ENCODE measurements around the gene STXBP5L. TPM values are rescaled to one million over a fixed set of nuclear protein-coding genes. Genes with fewer than 3 reads are reported as not detected.
"Not testable (repeated sequence)": the region's sequence is repeated elsewhere in the genome, so short reads cannot be mapped to it uniquely, and the experiment has no call there.

STXBP5L gene
- total RNA-seq, 1 donor, result not detected

GRCh38 chr3:120931593-120931992, 23.6 kb downstream of the STXBP5L start:
- Histone ChIP-seq H3K4me3 (ENCODE audit: low read length) (no peak overlapping the region), H3K9me3 (ENCODE audit: low read depth, low read length) (peaks cover 6% of the 10 kb centered on the region), H3K4me1 (ENCODE audit: insufficient read depth, low read length) (no peaks in the 10 kb centered on the region), H3K27me3 (ENCODE audit: insufficient read depth, low read length) (no peaks in the 10 kb centered on the region)

- Histone ChIP-seq H3K9me3 (ENCODE audit: low read depth, low read length) (no peaks in the 10 kb centered on the region), H3K4me3 (ENCODE audit: low read length) (no peak overlapping the region), H3K27me3 (ENCODE audit: insufficient read depth, low read length) (no peaks in the 10 kb centered on the region), H3K4me1 (ENCODE audit: insufficient read depth, low read length) (no peaks in the 10 kb centered on the region)
These were observed 48.1 kb downstream of the STXBP5L start for GRCh38 chr3:120956143-120956542.

GRCh38 chr3:120982608-120983320, 74.8 kb downstream of the STXBP5L start:
- no peak overlapping the region for H3K4me3 ChIP-seq (ENCODE audit: low read length)
- H3K9me3 ChIP-seq (ENCODE audit: low read depth, low read length), result peaks cover 14% of the 10 kb centered on the region

GRCh38 chr3:120983321-120983665, 75.3 kb downstream of the STXBP5L start:
- Histone ChIP-seq H3K27me3 (ENCODE audit: insufficient read depth, low read length) (no peaks in the 10 kb centered on the region), H3K9me3 (ENCODE audit: low read depth, low read length) (peaks cover 19% of the 10 kb centered on the region), H3K4me1 (ENCODE audit: insufficient read depth, low read length) (no peaks in the 10 kb centered on the region), H3K4me3 (ENCODE audit: low read length) (no peak overlapping the region)

More at GRCh38 chr3:120982608-120983320, 74.8 kb downstream of the STXBP5L start:
- Histone ChIP-seq H3K4me1 (ENCODE audit: insufficient read depth, low read length) (no peaks in the 10 kb centered on the region), H3K27me3 (ENCODE audit: insufficient read depth, low read length) (no peaks in the 10 kb centered on the region)

- Histone ChIP-seq H3K27me3 (ENCODE audit: insufficient read depth, low read length) (no peaks in the 10 kb centered on the region), H3K9me3 (ENCODE audit: low read depth, low read length) (peaks cover 22% of the 10 kb centered on the region), H3K4me1 (ENCODE audit: insufficient read depth, low read length) (no peaks in the 10 kb centered on the region), H3K4me3 (ENCODE audit: low read length) (no peak overlapping the region)
These were observed 75.8 kb downstream of the STXBP5L start for GRCh38 chr3:120983841-120984240.

- H3K4me1 ChIP-seq (ENCODE audit: insufficient read depth, low read length), result no peaks in the 10 kb centered on the region
- H3K27me3 ChIP-seq (ENCODE audit: insufficient read depth, low read length), result no peaks in the 10 kb centered on the region
- H3K9me3 ChIP-seq (ENCODE audit: low read depth, low read length), result peaks cover 22% of the 10 kb centered on the region
- no peak overlapping the region for H3K4me3 ChIP-seq (ENCODE audit: low read length)
These were observed 77.2 kb downstream of the STXBP5L start for GRCh38 chr3:120985242-120985641.

- H3K27me3 ChIP-seq (ENCODE audit: insufficient read depth, low read length), result no peaks in the 10 kb centered on the region
- H3K4me3 ChIP-seq (ENCODE audit: low read length), result no peak overlapping the region
- peaks cover 22% of the 10 kb centered on the region for H3K9me3 ChIP-seq (ENCODE audit: low read depth, low read length)
- H3K4me1 ChIP-seq (ENCODE audit: insufficient read depth, low read length), result no peaks in the 10 kb centered on the region
These were observed 81.0 kb downstream of the STXBP5L start for GRCh38 chr3:120988994-120989393.

- H3K4me1 ChIP-seq (ENCODE audit: insufficient read depth, low read length), result no peaks in the 10 kb centered on the region
- H3K9me3 ChIP-seq (ENCODE audit: low read depth, low read length), result peaks cover 11% of the 10 kb centered on the region
- no peaks in the 10 kb centered on the region for H3K27me3 ChIP-seq (ENCODE audit: insufficient read depth, low read length)
- H3K4me3 ChIP-seq (ENCODE audit: low read length), result no peak overlapping the region
These were observed 110.9 kb downstream of the STXBP5L start for GRCh38 chr3:121018917-121019321.

- Histone ChIP-seq H3K4me3 (ENCODE audit: low read length) (no peak overlapping the region), H3K27me3 (ENCODE audit: insufficient read depth, low read length) (no peaks in the 10 kb centered on the region), H3K9me3 (ENCODE audit: low read depth, low read length) (no peaks in the 10 kb centered on the region), H3K4me1 (ENCODE audit: insufficient read depth, low read length) (no peaks in the 10 kb centered on the region)
These were observed 155.6 kb downstream of the STXBP5L start for GRCh38 chr3:121063628-121064027.

GRCh38 chr3:121064121-121064520, 156.1 kb downstream of the STXBP5L start:
- Histone ChIP-seq H3K4me3 (ENCODE audit: low read length) (no peak overlapping the region), H3K4me1 (ENCODE audit: insufficient read depth, low read length) (no peaks in the 10 kb centered on the region), H3K27me3 (ENCODE audit: insufficient read depth, low read length) (no peaks in the 10 kb centered on the region), H3K9me3 (ENCODE audit: low read depth, low read length) (no peaks in the 10 kb centered on the region)

- Histone ChIP-seq H3K4me1 (ENCODE audit: insufficient read depth, low read length) (no peaks in the 10 kb centered on the region), H3K4me3 (ENCODE audit: low read length) (no peak overlapping the region), H3K9me3 (ENCODE audit: low read depth, low read length) (no peaks in the 10 kb centered on the region), H3K27me3 (ENCODE audit: insufficient read depth, low read length) (no peaks in the 10 kb centered on the region)
These were observed 164.1 kb downstream of the STXBP5L start for GRCh38 chr3:121072133-121072532.

GRCh38 chr3:121073011-121073410, 165.0 kb downstream of the STXBP5L start:
- no peaks in the 10 kb centered on the region for H3K9me3 ChIP-seq (ENCODE audit: low read depth, low read length)
- H3K4me3 ChIP-seq (ENCODE audit: low read length), result no peak overlapping the region
- no peaks in the 10 kb centered on the region for H3K4me1 ChIP-seq (ENCODE audit: insufficient read depth, low read length)
- no peaks in the 10 kb centered on the region for H3K27me3 ChIP-seq (ENCODE audit: insufficient read depth, low read length)

GRCh38 chr3:121075191-121075590, 167.2 kb downstream of the STXBP5L start:
- Histone ChIP-seq H3K9me3 (ENCODE audit: low read depth, low read length) (no peaks in the 10 kb centered on the region), H3K4me3 (ENCODE audit: low read length) (no peak overlapping the region), H3K4me1 (ENCODE audit: insufficient read depth, low read length) (no peaks in the 10 kb centered on the region), H3K27me3 (ENCODE audit: insufficient read depth, low read length) (no peaks in the 10 kb centered on the region)

GRCh38 chr3:121078378-121079101, 170.5 kb downstream of the STXBP5L start:
- H3K4me1 ChIP-seq (ENCODE audit: insufficient read depth, low read length); H3K27me3 ChIP-seq (ENCODE audit: insufficient read depth, low read length); H3K4me3 ChIP-seq (ENCODE audit: low read length); H3K9me3 ChIP-seq (ENCODE audit: low read depth, low read length): not testable (repeated sequence)

GRCh38 chr3:121096953-121097352, 188.9 kb downstream of the STXBP5L start:
- Histone ChIP-seq H3K4me3 (ENCODE audit: low read length) (no peak overlapping the region), H3K9me3 (ENCODE audit: low read depth, low read length) (peaks cover 18% of the 10 kb centered on the region), H3K27me3 (ENCODE audit: insufficient read depth, low read length) (no peaks in the 10 kb centered on the region), H3K4me1 (ENCODE audit: insufficient read depth, low read length) (no peaks in the 10 kb centered on the region)

- not testable (repeated sequence) for H3K9me3 ChIP-seq (ENCODE audit: low read depth, low read length); H3K27me3 ChIP-seq (ENCODE audit: insufficient read depth, low read length); H3K4me1 ChIP-seq (ENCODE audit: insufficient read depth, low read length); H3K4me3 ChIP-seq (ENCODE audit: low read length)
These were observed 203.1 kb downstream of the STXBP5L start for GRCh38 chr3:121111086-121111485.
